Ishikawa (cell line): ENCODE measurements around the gene LPAR5.

ENCODE experiments used
- CEBPB ChIP-seq: IDR thresholded peaks from 2 replicates; pipeline ENCODE4 v1.6.1; 2012
- CREB1 ChIP-seq: IDR thresholded peaks from 2 replicates; pipeline ENCODE4 v1.6.1; 2012; ENCODE audit warnings: low read depth
- EGR1 ChIP-seq: IDR thresholded peaks from 2 replicates; pipeline ENCODE4 v1.6.1; 2012
- EP300 ChIP-seq: IDR thresholded peaks from 2 replicates; pipeline ENCODE4 v1.6.1; 2012; ENCODE audit warnings: borderline replicate concordance
- FOXM1 ChIP-seq: IDR thresholded peaks from 2 replicates; pipeline ENCODE4 v1.6.1; 2012; ENCODE audit warnings: low read depth, borderline replicate concordance
- MAX ChIP-seq: IDR thresholded peaks from 2 replicates; pipeline ENCODE4 v1.6.1; 2012
- NFIC ChIP-seq: IDR thresholded peaks from 2 replicates; pipeline ENCODE4 v1.6.1; 2012
- RAD21 ChIP-seq: IDR thresholded peaks from 2 replicates; pipeline ENCODE4 v1.6.1; 2012; ENCODE audit warnings: low read depth
- REST ChIP-seq: IDR thresholded peaks from 2 replicates; pipeline ENCODE4 v1.6.1; 2012; ENCODE audit warnings: low read depth, mild to moderate bottlenecking
- TAF1 ChIP-seq: IDR thresholded peaks from 2 replicates; pipeline ENCODE4 v1.6.1; 2012; ENCODE audit warnings: low read depth, mild to moderate bottlenecking
- TCF12 ChIP-seq: IDR thresholded peaks from 2 replicates; pipeline ENCODE4 v1.6.1; 2012; ENCODE audit warnings: low read depth
- TEAD4 ChIP-seq: IDR thresholded peaks from 2 replicates; pipeline ENCODE4 v1.6.1; 2012
- USF1 ChIP-seq: IDR thresholded peaks from 2 replicates; pipeline ENCODE4 v1.6.1; 2012
- YY1 ChIP-seq: IDR thresholded peaks from 2 replicates; pipeline ENCODE4 v1.6.1; 2012; ENCODE audit warnings: low read depth
- ZBTB7A ChIP-seq: IDR thresholded peaks from 2 replicates; pipeline ENCODE4 v1.6.1; 2012; ENCODE audit warnings: low read depth

Gene LPAR5

GRCh38 chr12:6574576-6575295 lies 61.0 kb downstream of the LPAR5 start:
- TF ChIP-seq ZBTB7A, result no peak
- no peak for TF ChIP-seq RAD21
- TF ChIP-seq CEBPB, result no peak
- TF ChIP-seq REST, result no peak
- TF ChIP-seq FOXM1, result no peak
- no peak for TF ChIP-seq EP300
- TF ChIP-seq TCF12, result no peak
- no peak for TF ChIP-seq TAF1
- TF ChIP-seq EGR1, result no peak

GRCh38 chr12:6573001-6573400 lies 62.8 kb downstream of the LPAR5 start:
- no peak for TF ChIP-seq RAD21
- no peak for TF ChIP-seq EP300
- no peak for TF ChIP-seq TAF1
- TF ChIP-seq EGR1, result no peak
- TF ChIP-seq NFIC, result no peak
- TF ChIP-seq ZBTB7A, result no peak
- no peak for TF ChIP-seq YY1
- TF ChIP-seq CREB1, result no peak
- TF ChIP-seq CEBPB, result no peak
- TF ChIP-seq TCF12, result no peak
- no peak for TF ChIP-seq MAX
- TF ChIP-seq TEAD4, result no peak
- no peak for TF ChIP-seq REST
- TF ChIP-seq FOXM1, result no peak
- TF ChIP-seq USF1, result no peak

- no peak for TF ChIP-seq TAF1
- peak; percentile 56; the same call in 1 of the 2 replicates for TF ChIP-seq RAD21
Measured at GRCh38 chr12:6570264-6570887, 65.4 kb downstream of the LPAR5 start.

GRCh38 chr12:6569786-6570185 lies 66.0 kb downstream of the LPAR5 start:
- no peak for TF ChIP-seq TCF12
- TF ChIP-seq TAF1, result no peak
- no peak for TF ChIP-seq CEBPB
- no peak for TF ChIP-seq EP300

- TF ChIP-seq FOXM1 (no peak), REST (no peak), EP300 (no peak), RAD21 (no peak), YY1 (no peak), CEBPB (no peak)
Measured at GRCh38 chr12:6569312-6569711, 66.4 kb downstream of the LPAR5 start.
